CD4-positive, alpha-beta memory T cell (primary cell): ENCODE measurements around the gene ZNF578. TPM values are rescaled to one million over a fixed set of nuclear protein-coding genes. Genes with fewer than 3 reads are reported as not detected.

ENCODE experiments used
- CTCF ChIA-PET: fragments of 350-600 bp; sonication (Branson Sonifier 250); formaldehyde crosslinking; loops from one replicate; lab custom pipeline; 2021; ENCODE audit warnings: inconsistent platforms; ENCODE audit not compliant: partially characterized antibody; lab: Charles Lee
- POLR2A ChIA-PET: fragments of 350-600 bp; sonication (Branson Sonifier 250); formaldehyde crosslinking; loops from one replicate; lab custom pipeline; 2021; ENCODE audit not compliant: partially characterized antibody; lab: Charles Lee
- DNase-seq, 5 donors: peaks; one replicate each; pipeline versions ENCODE4 v3.0.0 to v3.0.0-alpha.2; 2020 to 2022; ENCODE audit warnings: mixed read lengths in 1 of 5
- H3K27ac ChIP-seq: one replicate; pipeline ENCODE4 v1.7.0; 2013; ENCODE audit warnings: low read depth, low read length
- H3K27me3 ChIP-seq: 2 replicates; pipeline ENCODE4 v1.7.0; 2013; ENCODE audit warnings: mild to moderate bottlenecking, low read length, moderate library complexity; ENCODE audit not compliant: insufficient read depth
- H3K36me3 ChIP-seq: 2 replicates; pipeline ENCODE4 v1.7.0; 2013; ENCODE audit warnings: mild to moderate bottlenecking, low read length, moderate library complexity; ENCODE audit not compliant: insufficient read depth
- H3K4me1 ChIP-seq: 2 replicates; pipeline ENCODE4 v1.7.0; 2013; ENCODE audit warnings: mild to moderate bottlenecking, low read length, moderate library complexity; ENCODE audit not compliant: insufficient read depth
- H3K4me3 ChIP-seq, 2 donors: one replicate each; pipeline ENCODE4 v1.7.0; 2013; ENCODE audit warnings: low read length in 2 of 2, mild to moderate bottlenecking in 1 of 2
- H3K9me3 ChIP-seq, 2 donors: one replicate each; pipeline ENCODE4 v1.7.0; 2013; ENCODE audit warnings: low read length in 2 of 2, control low read depth in 1 of 2; ENCODE audit not compliant: control insufficient read depth in 1 of 2
- H3K27ac Mint-ChIP-seq, 7 donors: one replicate each; pipeline ENCODE4 v1.8.0; 2020 to 2021; ENCODE audit warnings: mixed read lengths in 7 of 7, mild to moderate bottlenecking in 6 of 7, inconsistent platforms in 3 of 7, moderate library complexity in 3 of 7
- H3K27me3 Mint-ChIP-seq, 2 donors: one replicate each; pipeline ENCODE4 v1.8.0; 2020 to 2021; ENCODE audit warnings: mixed read lengths in 2 of 2
- H3K36me3 Mint-ChIP-seq, 2 donors: one replicate each; pipeline ENCODE4 v1.8.0; 2020 to 2021; ENCODE audit warnings: mixed read lengths in 2 of 2, inconsistent platforms in 1 of 2, mild to moderate bottlenecking in 1 of 2
- H3K4me1 Mint-ChIP-seq, 4 donors: one replicate each; pipeline ENCODE4 v1.8.0; 2020 to 2021; ENCODE audit warnings: mixed read lengths in 4 of 4, mild to moderate bottlenecking in 1 of 4
- H3K4me3 Mint-ChIP-seq, 8 donors: one replicate each; pipeline ENCODE4 v1.8.0; 2020 to 2021; ENCODE audit warnings: mixed read lengths in 8 of 8, mild to moderate bottlenecking in 7 of 8, moderate library complexity in 6 of 8, inconsistent platforms in 3 of 8
- H3K9me3 Mint-ChIP-seq, 8 donors: one replicate each; pipeline ENCODE4 v1.8.0; 2020 to 2021; ENCODE audit warnings: mixed read lengths in 8 of 8, mild to moderate bottlenecking in 5 of 8, inconsistent platforms in 3 of 8, moderate library complexity in 1 of 8
- intact Hi-C: fragments of 100-400 bp; cut with micrococcal nuclease; formaldehyde crosslinking; loops from one replicate; pipeline ENCODE4 v1.15.1; 2023
- polyA plus RNA-seq, 2 donors: library from polyadenylated mRNA; unstranded; fragments of 300-500 nt; fragmentation: Illumina TruSeq; gene quantifications; one replicate each; pipeline ENCODE4 v1.2.3, GENCODE V29; 2021
- total RNA-seq, 2 experiments: library from RNA; stranded (reverse); gene quantifications; one replicate each; pipeline ENCODE4 v1.2.3, GENCODE V29; 2021

The ZNF578 gene
- 1 to 10 TPM; 3.6 to 4.9 TPM for total RNA-seq
- polyA plus RNA-seq, result 1 to 10 TPM; 1.9 to 2.8 TPM

- H3K36me3 ChIP-seq, result no peaks in the 10 kb centered on the region
- DNase-seq, result peak; percentile 49 to 72 (median 71)
- peaks cover 0 to 2% of the 10 kb centered on the region in 2 donors for H3K27me3 Mint-ChIP-seq
- POLR2A ChIA-PET, result no interaction called here
- peaks cover 60 to 68% of the 10 kb centered on the region in 2 donors for H3K36me3 Mint-ChIP-seq
- CTCF ChIA-PET, result no interaction called here
- peak within 1 kb of the TSS; percentile 58 to 70 for H3K4me3 ChIP-seq
- intact Hi-C loops, result no loop called here
- peaks cover 9% of the 10 kb centered on the region for H3K4me1 ChIP-seq
- peaks cover 2 to 97% (median 89%) of the 10 kb centered on the region in 8 donors for H3K9me3 Mint-ChIP-seq
- peaks cover 0 to 59% of the 10 kb centered on the region in 2 donors for H3K9me3 ChIP-seq
- H3K27ac ChIP-seq, result no peak within 1 kb of the TSS
- H3K27ac Mint-ChIP-seq, result peak within 1 kb of the TSS; percentile 48 to 85 (median 74)
- peaks cover 3 to 13% (median 10%) of the 10 kb centered on the region in 4 donors for H3K4me1 Mint-ChIP-seq
- H3K27me3 ChIP-seq, result no peaks in the 10 kb centered on the region
- peak within 1 kb of the TSS; percentile 85 to 92 (median 89) for H3K4me3 Mint-ChIP-seq
These were observed at the start of gene ZNF578 for GRCh38 chr19:52453324-52454094. Gene ZNF578 (plus strand): TSS chr19:52453553. CDS start chr19:52501846, 48,293 bp downstream.

GRCh38 chr19:52410276-52410675, 43.1 kb upstream of the ZNF578 start:
- intact Hi-C loops, result no loop called here
- DNase-seq, result no peak
- Histone ChIP-seq H3K4me3 (no peak overlapping the region), H3K27ac (no peak overlapping the region), H3K4me1 (no peaks in the 10 kb centered on the region), H3K9me3 (peaks cover 0 to 35% of the 10 kb centered on the region in 2 donors), H3K27me3 (no peaks in the 10 kb centered on the region), H3K36me3 (peaks cover 27% of the 10 kb centered on the region)
- peaks cover 6 to 100% (median 88%) of the 10 kb centered on the region in 8 donors for H3K9me3 Mint-ChIP-seq
- no peaks in the 10 kb centered on the region for H3K27me3 Mint-ChIP-seq
- no peaks in the 10 kb centered on the region for H3K4me1 Mint-ChIP-seq
- ChIA-PET POLR2A (no interaction called here), CTCF (no interaction called here)
- peaks cover 86 to 88% of the 10 kb centered on the region in 2 donors for H3K36me3 Mint-ChIP-seq
- no peak overlapping the region for H3K4me3 Mint-ChIP-seq
- no peak overlapping the region for H3K27ac Mint-ChIP-seq

GRCh38 chr19:52415711-52416110, 37.6 kb upstream of the ZNF578 start:
- Histone ChIP-seq H3K36me3 (no peaks in the 10 kb centered on the region), H3K4me1 (no peaks in the 10 kb centered on the region), H3K9me3 (peaks cover 0 to 56% of the 10 kb centered on the region in 2 donors), H3K27me3 (no peaks in the 10 kb centered on the region), H3K27ac (no peak overlapping the region), H3K4me3 (peak overlapping the region in 1 of 2 donors; percentile 5)
- H3K27me3 Mint-ChIP-seq, result peaks cover 0 to 1% of the 10 kb centered on the region in 2 donors
- peaks cover 35 to 56% of the 10 kb centered on the region in 2 donors for H3K36me3 Mint-ChIP-seq
- no peak for DNase-seq
- POLR2A ChIA-PET, result no interaction called here
- no peak overlapping the region for H3K27ac Mint-ChIP-seq
- no peaks in the 10 kb centered on the region for H3K4me1 Mint-ChIP-seq
- intact Hi-C loops, result no loop called here
- CTCF ChIA-PET, result no interaction called here
- H3K4me3 Mint-ChIP-seq, result no peak overlapping the region
- H3K9me3 Mint-ChIP-seq, result peaks cover 8 to 97% (median 89%) of the 10 kb centered on the region in 8 donors

GRCh38 chr19:52428937-52429336, 24.4 kb upstream of the ZNF578 start, which contains the start of gene ZNF534:
Gene ZNF534 (plus strand): TSS chr19:52429148. CDS start chr19:52431475, 2,327 bp downstream.
- no peak within 1 kb of the TSS for H3K27ac ChIP-seq
- H3K27me3 ChIP-seq, result no peaks in the 10 kb centered on the region
- intact Hi-C loops, result no loop called here
- H3K9me3 ChIP-seq, result peaks cover 0 to 29% of the 10 kb centered on the region in 2 donors
- H3K27me3 Mint-ChIP-seq, result no peaks in the 10 kb centered on the region
- H3K4me3 ChIP-seq, result no peak within 1 kb of the TSS
- H3K36me3 Mint-ChIP-seq, result peaks cover 16 to 25% of the 10 kb centered on the region in 2 donors
- H3K27ac Mint-ChIP-seq, result no peak within 1 kb of the TSS
- no peaks in the 10 kb centered on the region for H3K4me1 ChIP-seq
- ChIA-PET CTCF (no interaction called here), POLR2A (no interaction called here)
- H3K36me3 ChIP-seq, result no peaks in the 10 kb centered on the region
- DNase-seq, result no peak
- peaks cover 3 to 94% (median 74%) of the 10 kb centered on the region in 8 donors for H3K9me3 Mint-ChIP-seq
- H3K4me3 Mint-ChIP-seq, result no peak within 1 kb of the TSS
- no peaks in the 10 kb centered on the region for H3K4me1 Mint-ChIP-seq

GRCh38 chr19:52442179-52442578, 11.2 kb upstream of the ZNF578 start:
- H3K27ac Mint-ChIP-seq, result no peak overlapping the region
- no peaks in the 10 kb centered on the region for H3K27me3 Mint-ChIP-seq
- CTCF ChIA-PET, result no interaction called here
- H3K4me3 ChIP-seq, result no peak overlapping the region
- H3K4me3 Mint-ChIP-seq, result no peak overlapping the region
- intact Hi-C loops, result no loop called here
- no peaks in the 10 kb centered on the region for H3K4me1 ChIP-seq
- peaks cover 7 to 29% of the 10 kb centered on the region in 2 donors for H3K36me3 Mint-ChIP-seq
- DNase-seq, result no peak
- no peaks in the 10 kb centered on the region for H3K27me3 ChIP-seq
- H3K27ac ChIP-seq, result no peak overlapping the region
- no peaks in the 10 kb centered on the region for H3K4me1 Mint-ChIP-seq
- peaks cover 0 to 36% of the 10 kb centered on the region in 2 donors for H3K9me3 ChIP-seq
- no peaks in the 10 kb centered on the region for H3K36me3 ChIP-seq
- H3K9me3 Mint-ChIP-seq, result peaks cover 16 to 94% (median 82%) of the 10 kb centered on the region in 8 donors
- POLR2A ChIA-PET, result no interaction called here

GRCh38 chr19:52444506-52444905, 8.8 kb upstream of the ZNF578 start:
- Histone ChIP-seq H3K27me3 (no peaks in the 10 kb centered on the region), H3K36me3 (no peaks in the 10 kb centered on the region), H3K27ac (no peak overlapping the region), H3K4me3 (no peak overlapping the region), H3K4me1 (no peaks in the 10 kb centered on the region), H3K9me3 (peaks cover 0 to 37% of the 10 kb centered on the region in 2 donors)
- Mint-ChIP-seq H3K27me3 (peaks cover 0 to 2% of the 10 kb centered on the region in 2 donors), H3K4me3 (no peak overlapping the region), H3K27ac (peak overlapping the region in 1 of 7 donors; percentile 15), H3K36me3 (peaks cover 6 to 29% of the 10 kb centered on the region in 2 donors), H3K4me1 (no peaks in the 10 kb centered on the region), H3K9me3 (peaks cover 7 to 97% (median 81%) of the 10 kb centered on the region in 8 donors)
- DNase-seq, result no peak
- intact Hi-C loops, result no loop called here
- ChIA-PET CTCF (no interaction called here), POLR2A (no interaction called here)

GRCh38 chr19:52451241-52451640, 2.1 kb upstream of the ZNF578 start:
- POLR2A ChIA-PET, result no interaction called here
- peaks cover 41 to 48% of the 10 kb centered on the region in 2 donors for H3K36me3 Mint-ChIP-seq
- Histone ChIP-seq H3K4me3 (no peak overlapping the region), H3K36me3 (no peaks in the 10 kb centered on the region), H3K27ac (no peak overlapping the region), H3K27me3 (no peaks in the 10 kb centered on the region), H3K4me1 (peaks cover 9% of the 10 kb centered on the region), H3K9me3 (peaks cover 0 to 51% of the 10 kb centered on the region in 2 donors)
- peaks cover 0 to 2% of the 10 kb centered on the region in 2 donors for H3K27me3 Mint-ChIP-seq
- DNase-seq, result no peak
- H3K4me1 Mint-ChIP-seq, result peaks cover 3 to 13% (median 10%) of the 10 kb centered on the region in 4 donors
- peaks cover 2 to 95% (median 85%) of the 10 kb centered on the region in 8 donors for H3K9me3 Mint-ChIP-seq
- intact Hi-C loops, result no loop called here
- H3K27ac Mint-ChIP-seq, result no peak overlapping the region
- CTCF ChIA-PET, result no interaction called here
- peak overlapping the region in 2 of 8 donors; percentile 53 to 61 for H3K4me3 Mint-ChIP-seq
